Motor neuron (in vitro differentiated cells): Measurements from ENCODE around the gene SLC4A2. TPM values are rescaled to one million over a fixed set of nuclear protein-coding genes. Genes with fewer than 3 reads are reported as not detected.
"Not testable (repeated sequence)": the region's sequence is repeated elsewhere in the genome, so short reads cannot be mapped to it uniquely, and the experiment has no call there.

Experiments
- ATAC-seq, 8 experiments: fragments of 200-7000 bp; cut with Tn5 transposase; replicated peaks in 6 of 8; 2 replicates each; pipeline ENCODE4 v1.8.0; 2021; ENCODE audit warnings: mild to moderate bottlenecking in 8 of 8, moderate library complexity in 8 of 8
- H3K27ac ChIP-seq, 2 donors: fragments of 250-450 bp; sonication (Bioruptor Pico); 2 replicates each; pipeline ENCODE4 v1.9.0; 2021; ENCODE audit warnings: antibody characterized with exemption in 2 of 2, mild to moderate bottlenecking in 2 of 2, moderate library complexity in 1 of 2
- H3K4me1 ChIP-seq, 2 donors: fragments of 250-450 bp; sonication (Bioruptor Pico); replicated peaks in 1 of 2; 2 replicates each; pipeline ENCODE4 v1.6.1; 2021; ENCODE audit warnings: antibody characterized with exemption in 2 of 2, mild to moderate bottlenecking in 2 of 2, moderate library complexity in 1 of 2
- H3K4me3 ChIP-seq, 5 donors: fragments of 250-450 bp; sonication (Bioruptor Pico); 2 replicates each; pipeline ENCODE4 v1.9.0; 2021; ENCODE audit warnings: antibody characterized with exemption in 5 of 5, mild to moderate bottlenecking in 5 of 5, moderate library complexity in 4 of 5
- WGBS, 10 experiments: fragments of 450-650 bp; shearing (Covaris generic); methylation state at CpG; one replicate each; pipeline ENCODE4 v1.0.0; 2022; 5-methylcytosine and 5-hydroxymethylcytosine counted together
- in situ Hi-C, 9 experiments: fragments of 400-800 bp; cut with MboI; loops; one replicate each; pipeline ENCODE4 v1.15.0; 2021; ENCODE audit warnings: low sequenced_read_pairs in 9 of 9, low pct_unique_long_range_greater_than_20kb in 2 of 9; ENCODE audit not compliant: unreplicated experiment in 9 of 9
- total RNA-seq, 8 experiments: library from RNA; unstranded; fragments of 300-600 nt; gene quantifications; 2 replicates each; pipeline versions ENCODE4 v1.2.3 to v1.2.4, GENCODE V29; 2022

SLC4A2 gene
- total RNA-seq, 8 experiments from 2014 or later = 17.1 to 165 (median 45.8) TPM

DNA sequence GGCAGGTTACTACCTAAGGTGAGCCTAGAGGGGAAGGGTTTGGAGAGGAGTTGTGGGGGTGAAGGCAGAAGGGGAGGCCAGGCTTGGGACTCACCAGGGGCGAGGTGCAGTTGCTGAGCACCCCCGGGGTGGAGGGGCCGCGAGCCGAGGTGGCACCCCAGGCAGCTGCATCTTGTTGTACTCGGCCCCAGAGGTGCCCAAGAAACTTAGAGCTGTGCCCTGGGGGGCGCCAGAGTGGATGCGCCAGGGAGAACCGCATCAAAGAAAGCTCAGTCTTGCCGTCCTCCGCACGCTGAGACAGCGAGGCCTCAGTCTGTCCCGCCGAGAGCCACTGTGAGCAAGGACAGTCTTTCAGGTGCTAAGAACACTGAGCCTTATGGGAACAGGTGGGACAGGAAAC lies 42.4 kb upstream of the SLC4A2 start:
- no peak overlapping the region for H3K27ac ChIP-seq
- H3K4me1 ChIP-seq = peaks cover 35 to 44% of the 10 kb centered on the region in 2 donors
- no peak overlapping the region for H3K4me3 ChIP-seq
- no peak for ATAC-seq
- in situ Hi-C loops = no loop called here
- 72 to 86% (median 80%) methylated on average over 1 to 8 of the region's 15 CpGs; no CpG with 5 or more reads in 7 of the 10 experiments for WGBS, 10 experiments

DNA sequence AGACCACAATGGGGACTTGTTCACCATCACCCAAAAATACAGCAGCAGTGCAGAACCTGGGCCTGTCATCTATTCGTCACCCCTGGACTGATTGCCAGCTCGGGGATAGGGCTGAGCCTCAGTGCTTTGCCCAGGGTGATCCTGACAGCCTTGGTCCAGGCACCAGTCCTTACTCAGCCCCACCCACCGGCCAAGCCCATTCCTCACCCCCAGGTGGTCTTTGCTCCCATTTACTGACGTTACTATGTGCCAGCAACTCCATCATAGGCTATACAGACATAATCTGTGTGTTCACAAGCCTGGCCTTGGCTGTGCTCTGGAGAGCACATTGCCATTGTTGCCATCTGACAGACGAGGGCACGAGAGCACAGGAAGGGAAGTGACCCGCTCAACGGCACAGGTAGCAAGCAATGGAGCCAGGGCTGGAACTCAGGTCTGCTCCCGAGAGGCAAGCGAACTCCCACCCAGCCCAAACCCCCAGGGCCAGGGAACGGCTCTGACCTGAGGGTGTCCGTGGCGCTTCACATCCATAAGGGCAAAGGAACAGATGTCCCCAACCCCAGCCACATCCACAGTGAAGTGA lies 41.9 kb upstream of the SLC4A2 start:
- Histone ChIP-seq H3K27ac (no peak overlapping the region), H3K4me1 (peaks cover 35 to 44% of the 10 kb centered on the region in 2 donors), H3K4me3 (no peak overlapping the region)
- in situ Hi-C loops = no loop called here
- ATAC-seq = no peak
- WGBS, 10 experiments = 0 to 100% (median 73%) methylated on average over 1 to 6 of the region's 13 CpGs; no CpG with 5 or more reads in 4 of the 10 experiments

DNA sequence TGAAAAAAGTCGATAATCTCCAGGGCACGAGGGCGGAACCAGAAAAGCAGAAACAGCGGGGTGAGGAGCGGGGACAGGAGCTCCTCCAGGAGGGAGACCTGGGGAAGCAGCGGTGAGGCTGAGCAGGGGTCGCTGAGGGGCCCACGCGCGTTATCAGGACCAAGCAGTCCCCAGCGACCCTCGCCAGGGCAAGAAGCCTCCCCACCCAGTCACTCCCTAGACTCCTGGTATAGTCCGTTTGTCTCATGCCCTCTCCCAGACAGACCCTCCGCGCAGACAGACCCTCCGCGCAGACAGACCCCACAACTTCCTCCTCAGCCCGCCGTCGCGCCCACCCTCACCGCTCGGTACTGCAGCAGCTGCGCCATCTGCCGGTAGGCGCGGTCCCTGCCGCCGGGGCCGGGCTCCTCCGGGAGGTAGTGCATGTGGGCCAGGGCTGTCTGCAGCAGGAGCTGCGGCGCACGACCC lies 41.4 kb upstream of the SLC4A2 start:
- in situ Hi-C loops = no loop called here

DNA sequence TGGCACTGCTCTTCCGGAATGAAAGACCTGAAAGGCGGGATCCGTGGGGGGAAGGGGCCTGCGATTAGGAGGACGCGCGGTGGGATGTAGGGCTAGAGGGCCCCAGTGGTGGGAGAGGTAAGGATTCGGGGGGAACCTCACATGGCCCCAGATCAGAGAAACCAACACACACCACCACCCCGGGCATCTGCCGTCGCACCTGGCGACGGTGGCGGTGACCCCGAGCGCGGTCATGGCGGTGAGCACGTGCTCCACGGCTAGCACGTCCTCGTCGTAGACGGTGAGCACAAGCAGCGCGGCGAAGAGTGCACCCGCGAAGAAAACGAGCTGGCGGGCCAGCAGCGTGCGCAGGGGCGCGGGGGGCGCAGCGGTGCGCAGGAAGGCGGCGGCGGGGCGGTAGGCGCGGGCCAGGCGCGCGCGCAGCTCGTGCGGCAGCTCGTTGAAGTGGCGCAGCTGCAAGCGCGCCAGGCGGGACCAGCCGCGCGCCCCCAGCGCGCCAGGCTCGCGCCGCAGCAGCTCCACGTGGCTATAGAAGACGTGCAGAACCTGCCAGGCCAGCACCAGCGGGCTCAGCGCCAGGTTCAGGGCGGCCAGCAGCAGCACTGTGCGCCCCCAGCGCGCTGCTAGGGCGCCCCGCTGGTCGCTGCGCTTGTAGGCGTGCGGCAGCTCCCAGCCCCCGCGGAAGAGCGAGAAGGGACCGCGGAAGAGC lies 40.8 kb upstream of the SLC4A2 start:
- in situ Hi-C loops = no loop called here
- peaks cover 25 to 37% of the 10 kb centered on the region in 2 donors for H3K4me1 ChIP-seq
- peak; percentile 14 to 67 (median 50) for ATAC-seq
- peak overlapping the region in 3 of 5 donors; percentile 2 to 14 (median 9) for H3K4me3 ChIP-seq
- peak overlapping the region in 1 of 2 donors; percentile 57 for H3K27ac ChIP-seq
- WGBS, 10 experiments = 5 to 47% (median 7%) methylated on average over 4 to 7 of the region's 82 CpGs; no CpG with 5 or more reads in 7 of the 10 experiments

More for the DNA sequence above, 41.4 kb upstream of the SLC4A2 start:
- 0 to 76% (median 12%) methylated on average over 5 to 11 of the region's 34 CpGs; no CpG with 5 or more reads in 4 of the 10 experiments for WGBS, 10 experiments
- peak; percentile 47 to 83 (median 68) for ATAC-seq
- Histone ChIP-seq H3K4me1 (peaks cover 31 to 43% of the 10 kb centered on the region in 2 donors), H3K27ac (peak overlapping the region in 1 of 2 donors; percentile 13), H3K4me3 (peak overlapping the region in 2 of 5 donors; percentile 14 to 15)

DNA sequence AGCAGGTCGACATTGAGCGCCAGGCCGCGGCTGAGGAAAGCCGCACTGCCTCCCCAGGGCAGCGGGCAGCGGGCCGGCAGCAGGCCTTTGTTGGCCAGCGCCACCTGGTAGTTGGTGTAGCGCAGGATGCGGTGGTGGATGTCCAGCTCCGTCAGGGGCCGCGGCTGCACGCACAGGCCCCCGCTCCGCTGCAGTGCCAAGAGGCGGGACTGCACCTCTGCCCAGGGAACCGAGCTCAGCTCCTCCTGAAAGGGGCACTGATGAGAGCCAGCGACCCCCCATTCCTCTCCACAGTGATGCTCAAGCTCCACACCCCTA lies 40.3 kb upstream of the SLC4A2 start:
- in situ Hi-C loops = no loop called here
- H3K4me3 ChIP-seq = peak overlapping the region in 1 of 5 donors; percentile 9
- H3K4me1 ChIP-seq = peaks cover 23 to 34% of the 10 kb centered on the region in 2 donors
- WGBS, 10 experiments = 0 to 100% (median 52%) methylated on average over 1 to 13 of the region's 20 CpGs; no CpG with 5 or more reads in 6 of the 10 experiments
- ATAC-seq = no peak
- H3K27ac ChIP-seq = peak overlapping the region in 1 of 2 donors; percentile 57

DNA sequence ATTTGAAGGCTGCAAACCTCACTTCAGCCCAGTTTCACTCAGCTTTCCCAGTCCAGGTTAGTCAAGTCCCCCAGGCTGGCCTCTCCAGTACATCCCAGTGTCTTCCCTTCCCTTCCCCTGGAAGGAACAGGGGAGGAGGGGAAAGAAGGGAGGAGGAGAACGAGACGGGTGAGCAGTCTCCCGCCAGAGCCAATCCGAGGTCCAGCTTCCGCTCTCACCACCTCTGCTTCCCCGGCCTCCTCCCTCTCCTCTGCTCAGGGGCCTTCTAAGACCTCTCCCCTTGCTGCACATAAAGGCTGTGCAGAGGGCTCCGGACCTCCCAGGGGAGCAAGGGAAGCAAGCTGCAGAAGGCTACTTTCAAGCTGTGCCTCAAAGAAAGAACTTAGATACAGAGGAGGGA lies 39.2 kb upstream of the SLC4A2 start:
- peak in 6 of 8 experiments; percentile 7 to 67 (median 52) for ATAC-seq
- 14 to 20% methylated on average over 1 to 5 of the region's 7 CpGs; no CpG with 5 or more reads in 8 of the 10 experiments for WGBS, 10 experiments
- Histone ChIP-seq H3K27ac (peak overlapping the region in 1 of 2 donors; percentile 48), H3K4me3 (no peak overlapping the region), H3K4me1 (peaks cover 21 to 34% of the 10 kb centered on the region in 2 donors)
- in situ Hi-C loops = no loop called here

DNA sequence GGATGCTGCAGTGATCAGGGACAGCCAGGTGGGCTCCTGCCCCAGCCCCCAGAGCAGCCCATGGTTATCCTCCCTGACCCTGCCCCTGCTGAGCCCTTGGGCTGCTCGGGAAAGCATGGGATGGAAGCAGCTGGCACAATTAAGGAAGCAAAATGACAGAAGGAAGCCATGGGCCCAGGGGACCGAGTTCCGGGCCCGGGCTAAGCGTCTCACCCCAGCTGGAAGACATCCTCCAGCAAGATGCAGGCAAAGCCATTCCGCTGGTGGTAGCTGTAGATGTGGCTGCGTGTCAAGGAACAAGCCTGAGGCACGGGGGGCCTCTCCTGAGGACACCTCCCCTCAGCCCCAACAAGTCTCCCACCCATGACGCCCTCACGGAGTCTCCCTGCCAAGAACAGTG lies 36.2 kb upstream of the SLC4A2 start:
- in situ Hi-C loops = no loop called here
- Histone ChIP-seq H3K4me1 (peaks cover 26 to 31% of the 10 kb centered on the region in 2 donors), H3K27ac (no peak overlapping the region), H3K4me3 (no peak overlapping the region)
- no peak for ATAC-seq
- WGBS, 10 experiments = 79 to 86% (median 80%) methylated on average over 1 to 10 of the region's 10 CpGs; no CpG with 5 or more reads in 6 of the 10 experiments

DNA sequence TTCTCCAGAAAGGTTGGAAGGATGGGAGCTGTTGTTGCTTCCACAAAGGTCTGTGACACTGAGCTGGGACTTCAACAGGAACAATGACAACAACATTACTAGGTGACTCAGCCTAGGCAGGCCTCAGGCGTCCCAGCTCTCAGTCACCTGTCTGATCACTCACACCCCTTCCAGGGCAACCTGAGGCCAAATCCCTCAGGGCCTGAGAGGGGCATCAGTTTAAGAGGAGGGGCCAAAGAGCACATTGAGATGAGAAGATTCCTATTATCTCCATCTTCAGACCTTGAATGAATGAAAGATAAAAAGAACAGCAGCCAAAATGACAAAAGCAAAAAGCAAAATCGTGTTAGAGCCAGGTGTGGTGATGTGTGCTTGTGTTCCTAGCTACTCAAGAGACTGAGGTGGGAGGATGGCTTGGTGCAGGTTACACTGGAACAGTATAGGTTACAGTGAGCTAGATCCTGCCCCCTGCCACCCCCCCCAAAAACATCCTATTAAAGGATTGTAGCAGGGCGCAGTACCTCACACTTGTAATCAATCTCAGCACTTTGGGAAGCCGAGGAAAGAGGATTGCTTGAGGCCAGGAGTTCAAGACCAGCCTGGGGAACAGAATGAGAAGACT lies 34.8 kb upstream of the SLC4A2 start, which contains the start of gene ATG9B:
Gene ATG9B, minus strand, starts transcription at position 60 of the 622 bp plus-strand sequence. CDS start 71 bp downstream, outside the sequence.
- 17 to 80% (median 62%) methylated on average over 1 to 4 of the region's 4 CpGs; no CpG with 5 or more reads in 2 of the 10 experiments for WGBS, 10 experiments
- H3K27ac ChIP-seq = no peak within 1 kb of the TSS
- peaks cover 22 to 24% of the 10 kb centered on the region in 2 donors for H3K4me1 ChIP-seq
- in situ Hi-C loops = no loop called here
- ATAC-seq = no peak
- no peak within 1 kb of the TSS for H3K4me3 ChIP-seq

DNA sequence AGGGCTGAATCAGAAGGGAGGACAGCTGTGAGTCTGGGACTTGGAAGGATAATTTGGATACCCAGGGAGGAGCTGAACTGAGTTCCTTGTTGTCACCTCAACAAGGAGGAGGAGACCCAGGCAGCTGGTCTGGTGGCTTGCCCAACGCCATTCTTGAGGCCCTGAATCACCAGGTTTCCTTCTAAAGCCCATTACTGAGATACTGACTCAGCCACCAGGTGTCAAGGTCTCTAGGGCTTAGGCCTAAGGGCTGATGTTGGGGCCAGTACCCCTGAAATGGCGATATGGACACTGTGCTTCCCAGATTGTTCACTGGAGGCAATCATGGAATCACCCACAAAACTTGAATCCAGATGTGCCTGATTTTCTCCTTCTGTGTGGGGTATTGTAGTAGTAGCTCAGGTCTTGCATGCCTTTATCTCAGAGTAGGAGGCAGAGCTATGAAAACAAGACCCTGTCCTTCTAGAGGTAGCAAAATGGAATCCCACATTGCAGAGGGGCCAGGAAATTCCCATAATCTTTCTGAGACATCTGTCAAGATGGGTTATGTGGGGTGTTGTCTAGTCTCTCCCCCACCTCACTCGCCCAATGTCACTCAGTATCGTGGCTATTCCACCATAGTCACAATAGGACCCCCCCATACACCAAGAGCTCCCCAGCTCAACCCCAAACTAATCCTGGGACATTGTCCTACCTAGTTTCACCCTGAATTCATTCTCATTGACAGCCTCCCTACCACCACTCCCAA lies 33.3 kb upstream of the SLC4A2 start:
- no peak for ATAC-seq
- no peak overlapping the region for H3K27ac ChIP-seq
- H3K4me1 ChIP-seq = peaks cover 10 to 11% of the 10 kb centered on the region in 2 donors
- no peak overlapping the region for H3K4me3 ChIP-seq
- in situ Hi-C loops = no loop called here
- 85 to 100% (median 100%) methylated on average over 1 to 3 of the region's 4 CpGs; no CpG with 5 or more reads in 7 of the 10 experiments for WGBS, 10 experiments

DNA sequence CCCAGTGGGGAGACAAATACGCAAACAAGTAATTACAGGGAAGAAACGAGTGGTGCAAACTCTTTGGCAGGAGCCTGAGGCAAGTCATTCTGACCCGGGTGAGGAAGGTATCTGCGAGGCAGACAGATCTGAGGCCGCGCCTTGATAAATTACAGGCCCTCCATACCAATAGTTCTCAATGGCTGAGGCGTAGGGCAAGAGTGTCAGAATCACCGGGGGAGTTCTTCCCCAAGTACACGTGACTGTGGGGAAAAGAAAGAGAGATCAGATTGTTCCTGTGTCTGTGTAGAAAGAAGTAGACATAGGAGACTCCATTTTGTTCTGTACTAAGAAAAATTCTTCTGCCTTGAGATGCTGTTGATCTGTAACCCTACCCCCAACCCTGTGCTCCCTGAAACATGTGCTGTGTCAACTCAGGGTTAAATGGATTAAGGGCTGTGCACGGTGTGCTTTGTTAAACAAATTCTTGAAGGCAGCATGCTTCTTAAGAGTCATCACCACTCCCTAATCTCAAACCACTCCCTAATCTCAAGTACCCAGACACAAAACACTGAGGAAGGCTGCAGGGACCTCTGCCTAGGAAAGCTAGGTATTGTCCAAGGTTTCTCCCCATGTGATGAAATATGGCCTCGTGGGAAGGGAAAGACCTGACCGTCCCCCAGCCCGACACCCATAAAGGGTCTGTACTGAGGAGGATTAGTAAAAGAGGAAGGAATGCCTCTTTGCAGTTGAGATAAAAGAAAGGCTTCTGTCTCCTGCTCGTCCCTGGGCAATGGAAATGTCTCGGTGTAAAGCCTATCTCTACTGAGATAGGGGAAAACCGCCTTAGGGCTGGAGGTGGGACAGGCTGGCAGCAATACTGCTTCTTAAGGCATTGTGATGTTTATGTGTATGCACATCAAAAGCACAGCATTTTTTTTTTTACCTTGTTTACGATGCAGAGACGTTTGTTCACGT lies 32.3 kb upstream of the SLC4A2 start:
- 0 to 59% (median 30%) methylated on average over 1 to 11 of the region's 19 CpGs for WGBS, 10 experiments
- in situ Hi-C loops, H3K27ac ChIP-seq, ATAC-seq: not testable (repeated sequence)
- Histone ChIP-seq H3K4me3 (peak overlapping the region in 1 of 5 donors; percentile 77), H3K4me1 (peaks cover 9 to 11% of the 10 kb centered on the region in 2 donors)

DNA sequence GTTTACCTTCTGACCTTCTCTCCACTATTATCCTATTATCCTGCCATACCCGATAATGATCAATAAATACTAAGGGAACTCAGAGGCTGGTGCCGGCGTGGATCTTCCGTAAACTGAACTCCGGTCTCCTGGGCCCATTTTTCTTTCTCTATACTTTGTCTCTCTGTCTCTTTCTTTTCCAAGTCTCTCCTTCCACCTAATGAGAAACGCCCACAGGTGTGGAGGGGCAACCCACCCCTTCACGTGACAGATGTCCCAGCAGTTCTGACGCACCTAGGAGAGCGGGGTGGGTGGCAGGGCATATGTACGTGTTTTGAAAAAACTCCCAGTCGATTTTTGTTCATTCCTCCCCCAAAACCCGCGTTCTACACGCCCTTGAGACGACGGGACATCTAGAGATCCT lies 31.7 kb upstream of the SLC4A2 start:
- H3K4me3 ChIP-seq = peak overlapping the region; percentile 77 to 99 (median 89)
- WGBS, 10 experiments = 0 to 22% (median 0%) methylated on average over 1 to 8 of the region's 16 CpGs; no CpG with 5 or more reads in 1 of the 10 experiments
- in situ Hi-C loops, ATAC-seq: not testable (repeated sequence)
- H3K4me1 ChIP-seq = peaks cover 9 to 11% of the 10 kb centered on the region in 2 donors
- peak overlapping the region; percentile 40 to 81 for H3K27ac ChIP-seq
